GM13976 (cell line): ENCODE data around the gene EXOC4.

Source experiments
- DNase-seq: peaks from one replicate; pipeline ENCODE4 v3.0.0; 2012; ENCODE audit warnings: low spot score
- CTCF ChIP-seq: IDR thresholded peaks from 2 replicates; pipeline ENCODE4 v1.5.1; 2012; ENCODE audit warnings: borderline replicate concordance, mild to moderate bottlenecking; ENCODE audit not compliant: insufficient read depth; ENCODE audit errors: extremely low read depth, missing control alignments, control extremely low read depth
- in situ Hi-C: fragments of 300-500 bp; cut with MboI; formaldehyde crosslinking; loops from one replicate; pipeline ENCODE4 v1.12.0; 2022; ENCODE audit warnings: low sequenced_read_pairs, mixed read lengths, inconsistent platforms; ENCODE audit not compliant: unreplicated experiment

Gene EXOC4

GRCh38 chr7:133540096-133540860, 287.4 kb downstream of the EXOC4 start:
- TF ChIP-seq CTCF = no peak
- in situ Hi-C loops = no loop called here
- no peak for DNase-seq

GRCh38 chr7:133542209-133542780, 289.4 kb downstream of the EXOC4 start:
- in situ Hi-C loops = no loop called here
- DNase-seq = no peak
- TF ChIP-seq CTCF = no peak

- in situ Hi-C loops = no loop called here
- no peak for TF ChIP-seq CTCF
- no peak for DNase-seq
Measured at GRCh38 chr7:133543657-133544056, 290.8 kb downstream of the EXOC4 start.

- in situ Hi-C loops = no loop called here
Measured at GRCh38 chr7:133545618-133546017, 292.7 kb downstream of the EXOC4 start.

GRCh38 chr7:133547981-133548380, 295.1 kb downstream of the EXOC4 start:
- in situ Hi-C loops = no loop called here
- no peak for TF ChIP-seq CTCF
- DNase-seq = no peak

More at GRCh38 chr7:133545618-133546017, 292.7 kb downstream of the EXOC4 start:
- TF ChIP-seq CTCF = no peak
- no peak for DNase-seq

GRCh38 chr7:133549633-133550032, 296.8 kb downstream of the EXOC4 start:
- TF ChIP-seq CTCF = no peak
- no peak for DNase-seq
- in situ Hi-C loops = no loop called here
